Adrenal gland (tissue), 12 donors: ENCODE data around the gene OR4D9. TPM values are rescaled to one million over a fixed set of nuclear protein-coding genes. Genes with fewer than 3 reads are reported as not detected.

ENCODE experiments used
- DNase-seq, 7 donors: peaks; one replicate each; pipeline ENCODE4 v3.0.0-alpha.2; 2019 to 2020
- H3K27ac ChIP-seq, 5 donors: fragments of 200-600 bp; sonication (generic) in 4 of 5; 1 replicate in 3 of 5; 2 replicates in 2 of 5; pipeline versions ENCODE4 v1.5.1 to v1.8.0; 2016 to 2020; ENCODE audit warnings: mild to moderate bottlenecking in 1 of 5
- H3K27me3 ChIP-seq: fragments of 200-600 bp; 2 replicates; pipeline ENCODE4 v1.8.0; 2021
- H3K36me3 ChIP-seq, 2 donors: fragments of 200-600 bp; replicated peaks in 1 of 2; 1 replicate in 1 of 2; 2 replicates in 1 of 2; pipeline versions ENCODE4 v1.5.1 to v1.8.0; 2018 to 2022
- H3K4me1 ChIP-seq, 2 donors: fragments of 200-600 bp; replicated peaks in 1 of 2; 1 replicate in 1 of 2; 2 replicates in 1 of 2; pipeline versions ENCODE4 v1.5.1 to v1.8.0; 2018 to 2021
- H3K4me3 ChIP-seq, 4 donors: fragments of 200-600 bp; sonication (generic) in 3 of 4; one replicate each; pipeline ENCODE4 v1.5.1; 2016 to 2018
- H3K9me3 ChIP-seq, 3 donors: fragments of 200-600 bp; sonication (generic) in 1 of 3; replicated peaks in 1 of 3; 1 replicate in 2 of 3; 2 replicates in 1 of 3; pipeline versions ENCODE4 v1.5.1 to v1.8.0; 2016 to 2021
- POLR2A ChIP-seq, 2 donors: fragments of 450-650 bp; IDR thresholded peaks; one replicate each; pipeline ENCODE4 v1.6.1; 2017; ENCODE audit warnings: antibody characterized with exemption in 2 of 2, mild to moderate bottlenecking in 2 of 2, moderate library complexity in 1 of 2
- WGBS, 4 donors: extraction: QIAGEN DNeasy Blood & Tissue Kit in 2 of 4; methylation state at CpG; one replicate each; pipeline versions ENCODE4 v1.1.5 to v1.1.7; 2013 to 2017; 5-methylcytosine and 5-hydroxymethylcytosine counted together
- intact Hi-C, 2 donors: fragments of 100-400 bp; cut with DNase I; formaldehyde crosslinking; loops; one replicate each; pipeline versions ENCODE4 v1.14.1 to v1.15.0; 2022 to 2023
- polyA plus RNA-seq, 3 donors: library from polyadenylated mRNA; stranded (reverse); fragments of 200-250 nt in 2 of 3; fragments of 350-450 nt in 1 of 3; fragmentation: Illumina TruSeq in 1 of 3; extraction: RNeasy Lipid Tissue Mini Kit (QIAGEN cat#74804) in 1 of 3; gene quantifications; one replicate each; pipeline ENCODE4 v1.2.3, GENCODE V29; 2013 to 2014
- total RNA-seq, 9 donors: library from RNA; depleted of rRNA in 4 of 9; stranded (reverse); fragments of >200 nt in 4 of 9; fragments of 120-200 nt in 1 of 9; fragmentation: NEBNext Ultra II Directional in 1 of 9; extraction: Animal tissue kit (Norgen Biotek cat#: 25700) in 1 of 9; gene quantifications; one replicate each; pipeline versions ENCODE4 v1.1.0 to v1.2.4, GENCODE V29; 2013 to 2023
- TF ChIP-seq, protein P1 (sequence below), 6 experiments: fragments of 450-650 bp in 4 of 6; fragments of 200-600 bp in 2 of 6; sonication (generic) in 1 of 6; IDR thresholded peaks; 1 replicate in 5 of 6; 2 replicates in 1 of 6; pipeline versions ENCODE4 v1.5.1 to v1.8.0; 2016 to 2021; ENCODE audit warnings: antibody characterized with exemption in 6 of 6, mild to moderate bottlenecking in 2 of 6, moderate library complexity in 1 of 6
- donor health status: healthy with polysubstance abuse.
- donor health status: Bipolar disorder and iron deficiency.
- donor health status: DM: yes; HTN: yes; CAD: no.
- donor health status: DM: no; HTN: no; CAD: no.
- donor health status: DM: no; HTN: no; CAD: no.
- donor health status: DM: yes; HTN: yes; CAD: no.

OR4D9 gene
- total and polyA plus RNA-seq, 12 donors = not detected

DNA sequence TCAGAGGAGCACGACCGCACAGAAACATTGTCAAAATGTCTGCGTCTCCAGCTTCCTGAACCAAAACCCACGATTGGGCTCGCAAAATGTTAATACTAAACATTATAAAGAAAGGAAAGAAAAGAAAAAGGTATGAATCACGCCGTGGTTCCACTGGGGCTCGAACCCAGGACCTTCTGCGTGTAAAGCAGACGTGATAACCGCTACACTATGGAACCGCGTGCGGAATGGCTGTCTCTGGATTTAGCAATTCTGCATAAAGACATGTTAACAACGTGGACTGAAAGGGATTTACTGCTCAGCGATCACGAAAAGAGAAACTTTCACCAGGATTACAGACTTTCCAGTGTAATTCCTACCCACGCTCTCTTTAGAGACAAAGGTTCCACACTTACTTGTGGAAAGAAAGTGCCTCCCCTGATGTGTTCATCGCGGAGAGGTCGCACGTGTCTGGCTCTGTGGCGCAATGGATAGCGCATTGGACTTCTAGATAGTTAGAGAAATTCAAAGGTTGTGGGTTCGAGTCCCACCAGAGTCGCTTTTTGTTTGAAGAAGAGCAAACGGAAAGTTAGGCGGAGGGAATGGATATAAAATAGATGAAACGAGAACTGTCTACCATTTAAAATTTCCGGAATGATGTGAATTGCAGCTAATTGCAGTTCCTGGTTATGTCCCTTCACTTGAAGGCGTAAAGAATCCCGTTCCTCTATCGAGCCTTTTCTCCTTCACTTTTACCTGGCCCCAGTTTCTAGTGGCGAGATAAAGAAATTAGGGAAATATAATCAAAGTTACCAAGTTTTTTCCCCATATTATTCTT lies 39.7 kb downstream of the OR4D9 start:
- peak; percentile 81 to 94 (median 88) for DNase-seq
- intact Hi-C loops = loop anchor here in 1 of 2 donors (5.0 kb wide), 1 partner anchor 66 kb away; the partner anchor contains the start of gene OSBP

DNA sequence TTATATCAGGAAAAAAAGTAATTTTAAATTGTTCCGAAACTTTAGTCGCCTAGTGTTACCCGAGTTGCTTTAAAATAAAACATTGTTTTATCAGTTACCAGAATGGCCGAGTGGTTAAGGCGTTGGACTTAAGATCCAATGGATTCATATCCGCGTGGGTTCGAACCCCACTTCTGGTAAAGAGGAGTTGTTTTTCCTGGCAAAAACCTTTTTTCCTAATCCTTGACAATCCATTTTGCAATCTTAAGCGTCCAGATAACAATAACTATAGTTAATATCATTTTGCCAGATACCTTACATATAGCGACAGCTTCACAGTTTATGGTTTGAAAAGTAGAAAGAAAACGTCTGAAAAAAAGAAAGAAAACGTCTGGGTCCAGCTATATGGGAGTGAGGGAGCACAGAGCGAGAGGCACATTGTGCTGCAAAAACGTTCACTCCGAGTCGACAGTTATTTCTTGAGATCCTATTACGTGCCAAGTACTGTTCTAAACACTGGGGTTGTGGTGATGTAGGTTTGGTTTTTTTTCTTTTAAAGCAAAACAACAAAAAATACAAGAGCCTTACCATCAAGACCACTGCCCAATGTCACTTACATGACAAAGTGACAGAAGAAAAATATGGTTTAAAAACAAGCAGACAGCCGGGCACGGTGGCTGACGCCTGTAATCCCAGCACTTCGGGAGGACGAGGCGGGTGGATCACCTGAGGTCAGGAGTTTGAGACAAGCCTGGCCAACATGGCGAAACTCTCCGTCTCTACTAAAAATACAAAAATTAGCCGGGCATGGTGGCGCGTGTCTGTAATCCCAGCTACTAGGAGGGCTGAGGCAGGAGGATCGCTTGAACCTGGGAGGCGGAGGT lies 40.6 kb downstream of the OR4D9 start:
- peak overlapping the region in 2 of 4 donors; percentile 35 to 48 for H3K4me3 ChIP-seq
- no peaks in the 10 kb centered on the region for H3K36me3 ChIP-seq
- no peaks in the 10 kb centered on the region for H3K9me3 ChIP-seq
- WGBS, 4 donors = 8 to 14% (median 12%) methylated on average over 30 of the region's 30 CpGs
- intact Hi-C loops = loop anchor here in 1 of 2 donors (5.0 kb wide), 1 partner anchor 65 kb away; the partner anchor contains the start of gene OSBP
- H3K27me3 ChIP-seq = no peaks in the 10 kb centered on the region
- TF ChIP-seq, protein P1, sequence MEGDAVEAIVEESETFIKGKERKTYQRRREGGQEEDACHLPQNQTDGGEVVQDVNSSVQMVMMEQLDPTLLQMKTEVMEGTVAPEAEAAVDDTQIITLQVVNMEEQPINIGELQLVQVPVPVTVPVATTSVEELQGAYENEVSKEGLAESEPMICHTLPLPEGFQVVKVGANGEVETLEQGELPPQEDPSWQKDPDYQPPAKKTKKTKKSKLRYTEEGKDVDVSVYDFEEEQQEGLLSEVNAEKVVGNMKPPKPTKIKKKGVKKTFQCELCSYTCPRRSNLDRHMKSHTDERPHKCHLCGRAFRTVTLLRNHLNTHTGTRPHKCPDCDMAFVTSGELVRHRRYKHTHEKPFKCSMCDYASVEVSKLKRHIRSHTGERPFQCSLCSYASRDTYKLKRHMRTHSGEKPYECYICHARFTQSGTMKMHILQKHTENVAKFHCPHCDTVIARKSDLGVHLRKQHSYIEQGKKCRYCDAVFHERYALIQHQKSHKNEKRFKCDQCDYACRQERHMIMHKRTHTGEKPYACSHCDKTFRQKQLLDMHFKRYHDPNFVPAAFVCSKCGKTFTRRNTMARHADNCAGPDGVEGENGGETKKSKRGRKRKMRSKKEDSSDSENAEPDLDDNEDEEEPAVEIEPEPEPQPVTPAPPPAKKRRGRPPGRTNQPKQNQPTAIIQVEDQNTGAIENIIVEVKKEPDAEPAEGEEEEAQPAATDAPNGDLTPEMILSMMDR (IDR thresholded peaks at IDR 0.05) = peak in 1 of 6 experiments; percentile 5
- peak in 1 of 2 donors; percentile 25 for TF ChIP-seq POLR2A (IDR thresholded peaks at IDR 0.05)
- H3K4me1 ChIP-seq = peaks cover 11 to 45% of the 10 kb centered on the region in 2 donors
- peak overlapping the region; percentile 73 to 91 (median 88) for H3K27ac ChIP-seq
- peak; percentile 53 to 84 (median 73) for DNase-seq

More for the DNA sequence above, 39.7 kb downstream of the OR4D9 start:
- H3K4me3 ChIP-seq = peak overlapping the region in 2 of 4 donors; percentile 35 to 48
- no peaks in the 10 kb centered on the region for H3K9me3 ChIP-seq
- no peaks in the 10 kb centered on the region for H3K36me3 ChIP-seq
- TF ChIP-seq, protein P1 (IDR thresholded peaks at IDR 0.05) = no peak
- peak in 1 of 2 donors; percentile 3 for TF ChIP-seq POLR2A (IDR thresholded peaks at IDR 0.05)
- WGBS, 4 donors = 0 to 1% (median 1%) methylated on average over 34 of the region's 34 CpGs
- no peaks in the 10 kb centered on the region for H3K27me3 ChIP-seq
- peak overlapping the region; percentile 73 to 91 (median 88) for H3K27ac ChIP-seq
- H3K4me1 ChIP-seq = peaks cover 11 to 41% of the 10 kb centered on the region in 2 donors

DNA sequence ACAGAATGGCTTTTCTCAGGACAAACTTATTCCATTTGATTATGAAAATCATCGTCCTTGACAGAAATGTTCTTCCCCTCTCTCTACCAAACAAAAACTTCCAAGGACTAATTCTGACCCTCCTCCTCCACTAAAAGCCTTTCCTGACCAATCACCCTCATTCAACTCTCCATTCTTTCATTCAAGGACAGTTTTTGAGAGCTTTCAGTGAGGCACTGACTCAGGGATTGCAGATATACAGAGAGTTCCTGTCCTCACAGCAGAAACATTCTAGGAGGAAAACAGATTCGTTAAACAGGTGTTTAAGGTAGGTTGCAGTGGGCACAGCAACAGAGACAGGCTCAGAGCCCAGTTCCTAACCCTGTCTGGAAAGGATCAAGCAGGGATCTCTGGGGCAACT lies 41.5 kb downstream of the OR4D9 start:
- H3K4me3 ChIP-seq = peak overlapping the region in 1 of 4 donors; percentile 48
- no peaks in the 10 kb centered on the region for H3K36me3 ChIP-seq
- peak in 1 of 2 donors; percentile 89 for TF ChIP-seq POLR2A (IDR thresholded peaks at IDR 0.05)
- TF ChIP-seq, protein P1 (IDR thresholded peaks at IDR 0.05) = no peak
- peak in 3 of 7 donors; percentile 28 to 56 (median 53) for DNase-seq
- H3K27me3 ChIP-seq = no peaks in the 10 kb centered on the region
- peak overlapping the region; percentile 53 to 89 (median 86) for H3K27ac ChIP-seq
- intact Hi-C loops = loop anchor here in 1 of 2 donors (5.0 kb wide), 1 partner anchor 64 kb away; the partner anchor contains the start of gene OSBP
- 29 to 34% (median 32%) methylated on average over 2 of the region's 2 CpGs for WGBS, 4 donors
- H3K9me3 ChIP-seq = no peaks in the 10 kb centered on the region
- H3K4me1 ChIP-seq = peaks cover 9 to 43% of the 10 kb centered on the region in 2 donors
